Subcutaneous abdominal adipose tissue (tissue), 5 donors: Measurements from ENCODE around the gene MEGF8.

Source experiments
- H3K27ac ChIP-seq: one replicate; pipeline ENCODE4 v1.7.0; 2013; ENCODE audit warnings: low read depth, mild to moderate bottlenecking, inconsistent platforms, low read length, moderate library complexity
- H3K27me3 ChIP-seq, 5 donors: one replicate each; pipeline ENCODE4 v1.7.0; 2013; ENCODE audit warnings: low read length in 5 of 5, inconsistent platforms in 1 of 5; ENCODE audit not compliant: control insufficient read depth in 5 of 5, insufficient read depth in 4 of 5
- H3K36me3 ChIP-seq, 5 donors: one replicate each; pipeline ENCODE4 v1.7.0; 2013; ENCODE audit warnings: low read length in 5 of 5; ENCODE audit not compliant: control insufficient read depth in 5 of 5, insufficient read depth in 5 of 5
- H3K4me1 ChIP-seq, 5 donors: one replicate each; pipeline ENCODE4 v1.7.0; 2013; ENCODE audit warnings: low read length in 5 of 5, mild to moderate bottlenecking in 3 of 5, moderate library complexity in 1 of 5; ENCODE audit not compliant: control insufficient read depth in 5 of 5, insufficient read depth in 5 of 5
- H3K4me3 ChIP-seq, 5 donors: one replicate each; pipeline ENCODE4 v1.7.0; 2013; ENCODE audit warnings: low read length in 5 of 5, low read depth in 1 of 5
- H3K9ac ChIP-seq, 5 donors: one replicate each; pipeline ENCODE4 v1.7.0; 2013; ENCODE audit warnings: low read length in 5 of 5, mild to moderate bottlenecking in 4 of 5, moderate library complexity in 3 of 5
- H3K9me3 ChIP-seq, 5 donors: one replicate each; pipeline ENCODE4 v1.7.0; 2013; ENCODE audit warnings: low read length in 5 of 5; ENCODE audit not compliant: control insufficient read depth in 5 of 5
- donor health status: healthy.
- donor health status: healthy.
- donor health status: healthy.
- donor health status: healthy.
- donor health status: healthy.

MEGF8 gene

GRCh38 chr19:42375415-42376176 lies 50.2 kb downstream of the MEGF8 start:
- peaks cover 0 to 32% (median 29%) of the 10 kb centered on the region in 5 donors for H3K36me3 ChIP-seq
- H3K27ac ChIP-seq, result no peak overlapping the region
- H3K9me3 ChIP-seq, result no peaks in the 10 kb centered on the region
- H3K27me3 ChIP-seq, result peaks cover 0 to 2% (median under 1%) of the 10 kb centered on the region in 5 donors
- H3K4me1 ChIP-seq, result peaks cover 0 to 9% (median 6%) of the 10 kb centered on the region in 5 donors
- H3K4me3 ChIP-seq, result no peak overlapping the region
- H3K9ac ChIP-seq, result no peak overlapping the region

- H3K27ac ChIP-seq, result no peak overlapping the region
- no peaks in the 10 kb centered on the region for H3K9me3 ChIP-seq
- peaks cover 0 to 9% (median 6%) of the 10 kb centered on the region in 5 donors for H3K4me1 ChIP-seq
- H3K4me3 ChIP-seq, result no peak overlapping the region
- peaks cover 0 to 29% (median 26%) of the 10 kb centered on the region in 5 donors for H3K36me3 ChIP-seq
- H3K9ac ChIP-seq, result no peak overlapping the region
- H3K27me3 ChIP-seq, result peaks cover 0 to 4% (median 3%) of the 10 kb centered on the region in 5 donors
These were observed 50.7 kb downstream of the MEGF8 start for GRCh38 chr19:42376177-42376555.

GRCh38 chr19:42378225-42379215 lies 53.1 kb downstream of the MEGF8 start:
- Histone ChIP-seq H3K36me3 (peaks cover 0 to 26% (median 19%) of the 10 kb centered on the region in 5 donors), H3K27me3 (peaks cover 0 to 10% (median 3%) of the 10 kb centered on the region in 5 donors), H3K4me3 (no peak overlapping the region), H3K9ac (no peak overlapping the region), H3K9me3 (no peaks in the 10 kb centered on the region), H3K4me1 (peaks cover 0 to 9% (median 6%) of the 10 kb centered on the region in 5 donors), H3K27ac (no peak overlapping the region)

GRCh38 chr19:42380155-42380554 lies 54.7 kb downstream of the MEGF8 start:
- peaks cover 0 to 17% (median 7%) of the 10 kb centered on the region in 5 donors for H3K36me3 ChIP-seq
- H3K4me3 ChIP-seq, result no peak overlapping the region
- peaks cover 0 to 10% (median 3%) of the 10 kb centered on the region in 5 donors for H3K27me3 ChIP-seq
- H3K9ac ChIP-seq, result no peak overlapping the region
- H3K9me3 ChIP-seq, result no peaks in the 10 kb centered on the region
- no peak overlapping the region for H3K27ac ChIP-seq
- H3K4me1 ChIP-seq, result peaks cover 0 to 9% (median 6%) of the 10 kb centered on the region in 5 donors

GRCh38 chr19:42386974-42387707 lies 61.7 kb downstream of the MEGF8 start:
- Histone ChIP-seq H3K27me3 (peaks cover 9 to 19% (median 14%) of the 10 kb centered on the region in 5 donors), H3K4me3 (peak overlapping the region in 4 of 5 donors; percentile 42 to 68 (median 60)), H3K36me3 (no peaks in the 10 kb centered on the region), H3K9ac (peak overlapping the region in 2 of 5 donors; percentile 59 to 64), H3K9me3 (no peaks in the 10 kb centered on the region), H3K4me1 (peaks cover 2 to 9% (median 8%) of the 10 kb centered on the region in 5 donors), H3K27ac (no peak overlapping the region)

- Histone ChIP-seq H3K27me3 (peaks cover 9 to 16% (median 14%) of the 10 kb centered on the region in 5 donors), H3K27ac (no peak overlapping the region)
These were observed 63.5 kb downstream of the MEGF8 start for GRCh38 chr19:42388851-42389489.

GRCh38 chr19:42389899-42390298 lies 64.5 kb downstream of the MEGF8 start, which contains the start of gene CNFN:
TSS of gene CNFN (minus strand) at chr19:42390297. CDS start at chr19:42389037, 1,260 bp downstream.
- no peaks in the 10 kb centered on the region for H3K9me3 ChIP-seq
- peaks cover 9 to 16% (median 14%) of the 10 kb centered on the region in 5 donors for H3K27me3 ChIP-seq
- H3K4me1 ChIP-seq, result peaks cover 2 to 9% (median 8%) of the 10 kb centered on the region in 5 donors
- H3K36me3 ChIP-seq, result no peaks in the 10 kb centered on the region
- no peak within 1 kb of the TSS for H3K4me3 ChIP-seq
- H3K9ac ChIP-seq, result no peak within 1 kb of the TSS
- no peak within 1 kb of the TSS for H3K27ac ChIP-seq

More at GRCh38 chr19:42388851-42389489, 63.5 kb downstream of the MEGF8 start:
- H3K9me3 ChIP-seq, result no peaks in the 10 kb centered on the region
- no peak overlapping the region for H3K9ac ChIP-seq
- peaks cover 2 to 9% (median 8%) of the 10 kb centered on the region in 5 donors for H3K4me1 ChIP-seq
- no peaks in the 10 kb centered on the region for H3K36me3 ChIP-seq
- no peak overlapping the region for H3K4me3 ChIP-seq

GRCh38 chr19:42392165-42392564 lies 66.7 kb downstream of the MEGF8 start:
- Histone ChIP-seq H3K9ac (no peak overlapping the region), H3K36me3 (no peaks in the 10 kb centered on the region), H3K9me3 (no peaks in the 10 kb centered on the region), H3K4me3 (no peak overlapping the region), H3K4me1 (peaks cover 0 to 16% (median 14%) of the 10 kb centered on the region in 5 donors), H3K27ac (no peak overlapping the region), H3K27me3 (peaks cover 9 to 16% (median 14%) of the 10 kb centered on the region in 5 donors)

- H3K27ac ChIP-seq, result no peak overlapping the region
- H3K36me3 ChIP-seq, result no peaks in the 10 kb centered on the region
- peaks cover 3 to 9% (median 5%) of the 10 kb centered on the region in 5 donors for H3K27me3 ChIP-seq
- no peak overlapping the region for H3K9ac ChIP-seq
- H3K9me3 ChIP-seq, result no peaks in the 10 kb centered on the region
- no peak overlapping the region for H3K4me3 ChIP-seq
- H3K4me1 ChIP-seq, result peaks cover 5 to 23% (median 20%) of the 10 kb centered on the region in 5 donors
These were observed 69.3 kb downstream of the MEGF8 start for GRCh38 chr19:42394751-42395150.
